ENCODE data around the gene LYG1. TPM values are rescaled to one million over a fixed set of nuclear protein-coding genes. Genes with fewer than 3 reads are reported as not detected.

The LYG1 gene
- total RNA-seq = not detected in 2 replicates

DNA sequence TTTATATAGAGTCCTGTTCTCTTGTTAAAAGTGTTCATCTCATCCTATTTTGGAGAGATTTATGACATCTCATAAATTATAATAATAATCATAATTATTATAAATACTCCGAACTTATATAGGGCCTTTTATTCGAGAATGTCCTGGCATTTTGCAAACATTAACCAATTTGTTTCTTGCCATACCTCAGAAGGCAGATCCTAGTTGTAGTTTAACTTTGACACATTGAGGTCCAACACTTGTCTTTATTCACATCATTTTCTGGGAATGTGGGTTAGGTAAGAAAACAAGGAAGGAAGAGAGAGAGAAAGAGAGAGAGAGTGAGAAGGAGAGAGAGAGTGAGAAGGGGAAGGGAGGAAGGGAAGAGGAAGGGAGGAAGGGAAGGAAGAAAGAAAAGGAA is at the start of gene LYG1:
Gene LYG1 (minus strand): TSS at position 101 of the 400 bp plus-strand sequence. CDS start 5,527 bp downstream, outside the sequence.

DNA sequence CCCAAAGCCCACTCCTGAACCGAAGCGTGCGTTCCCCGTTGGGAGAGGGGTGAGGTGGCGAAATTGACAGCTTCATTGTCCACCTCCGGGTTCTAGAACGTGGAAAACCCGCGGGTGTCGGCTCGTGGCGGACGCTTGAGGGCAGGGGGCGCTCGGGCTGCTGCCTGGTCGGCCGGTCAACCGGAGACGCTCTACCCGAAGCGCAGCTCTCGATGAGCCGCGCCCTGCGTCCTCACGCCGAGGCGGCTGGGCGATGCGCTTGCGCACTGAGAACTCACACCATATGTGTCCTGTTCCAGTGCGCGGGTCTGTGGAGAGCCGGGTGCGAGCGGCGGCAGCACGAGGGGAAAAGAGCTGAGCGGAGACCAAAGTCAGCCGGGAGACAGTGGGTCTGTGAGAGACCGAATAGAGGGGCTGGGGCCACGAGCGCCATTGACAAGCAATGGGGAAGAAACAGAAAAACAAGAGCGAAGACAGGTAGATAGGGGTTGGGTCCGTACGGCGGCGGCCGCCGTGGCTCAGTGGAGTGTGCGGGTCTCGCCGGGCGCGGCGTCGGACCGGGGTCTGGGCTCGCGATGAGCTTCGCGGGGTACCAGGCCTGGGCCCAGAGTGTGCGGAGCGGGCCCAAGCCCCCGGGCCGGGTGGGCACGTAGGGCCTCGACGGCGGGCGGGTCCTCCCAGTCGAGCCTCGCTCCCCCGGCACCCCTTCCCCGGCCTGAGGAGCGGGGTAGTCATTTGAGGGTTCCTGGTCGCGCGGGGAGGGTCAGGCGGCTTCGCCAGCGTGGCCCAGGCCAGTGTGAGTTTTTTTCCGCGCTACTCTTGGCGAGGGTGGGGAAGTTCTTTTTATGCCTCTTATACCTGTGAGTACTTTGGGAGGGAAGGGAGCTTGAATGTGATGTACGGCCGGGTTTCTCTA is 36.4 kb upstream of the LYG1 start, which contains the start of gene EIF5B:
Gene EIF5B (plus strand): TSS at position 277 of the 916 bp plus-strand sequence. CDS start 166 bp downstream, at position 443.

GRCh38 chr2:99335911-99336803 is 35.2 kb upstream of the LYG1 start, which contains the start of gene TXNDC9:
Gene TXNDC9, minus strand, starts transcription at chr2:99336333. Its CDS starts 3,123 bp downstream, at chr2:99333210.

GRCh38 chr2:99255491-99256318 is 45.3 kb downstream of the LYG1 start, which contains the start of gene LYG2:
Gene LYG2, minus strand, starts transcription at chr2:99255666. Its CDS starts 1,406 bp downstream, at chr2:99254260.

Other genes starting within 250 kb of the LYG1 start
- not detected in 2 replicates for gene C2orf15, start 159.5 kb downstream of the LYG1 start, total RNA-seq
- gene TSGA10, start 146.3 kb downstream of the LYG1 start, total RNA-seq = 0.72 and 0.91 TPM in 2 replicates
- 1.6 and 6.1 TPM in 2 replicates for gene LIPT1, start 146.2 kb downstream of the LYG1 start, total RNA-seq
- 19.3 and 23.9 TPM in 2 replicates for gene MITD1, start 120.1 kb downstream of the LYG1 start, total RNA-seq
- gene MRPL30, start 120.0 kb downstream of the LYG1 start, total RNA-seq = 33.0 and 48.2 TPM in 2 replicates
- gene LYG2, start 45.5 kb downstream of the LYG1 start, total RNA-seq = not detected in 2 replicates
- 45.7 and 60.2 TPM in 2 replicates for gene TXNDC9, start 35.1 kb upstream of the LYG1 start, total RNA-seq
- 22.4 and 23.8 TPM in 2 replicates for gene EIF5B, start 36.2 kb upstream of the LYG1 start, total RNA-seq
- gene REV1, start 188.8 kb upstream of the LYG1 start, total RNA-seq = 7.9 and 8.5 TPM in 2 replicates

All from epithelial cell of alveolus of lung (primary cell).